ENCODE measurements around the gene TBPL2.
"Not testable (repeated sequence)": the region's sequence is repeated elsewhere in the genome, so short reads cannot be mapped to it uniquely, and the experiment has no call there.

Gene TBPL2

DNA sequence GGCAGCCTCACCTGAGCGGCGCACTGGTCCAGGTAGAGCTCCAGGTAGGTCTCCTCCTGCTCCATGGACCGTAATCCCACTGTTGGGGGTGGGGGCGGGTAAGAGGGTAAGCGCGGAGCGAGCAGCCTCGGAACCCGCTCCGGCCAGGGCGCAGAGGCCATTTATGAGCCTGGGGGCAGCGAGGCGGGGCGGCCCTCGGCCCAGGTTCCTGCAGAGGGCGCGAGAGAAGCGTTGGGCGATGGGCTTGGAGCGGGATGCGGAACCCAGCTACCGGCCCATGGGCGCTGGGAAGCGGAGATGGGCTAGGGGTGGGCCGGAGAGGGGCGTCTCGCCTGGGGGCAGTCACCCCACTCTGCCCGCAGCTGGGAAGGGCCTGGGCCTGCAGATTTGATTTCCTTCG is at the start of gene TBPL2:
Gene TBPL2, minus strand, starts transcription at position 232 of the 400 bp plus-strand sequence. Its CDS starts 167 bp downstream, at position 65.
- in situ Hi-C loops (cut with HindIII; ENCODE audit: low sequenced_read_pairs), result loop anchor here (25.0 kb wide), 1 partner anchor 222 kb away; no protein-coding TSS in a partner anchor

DNA sequence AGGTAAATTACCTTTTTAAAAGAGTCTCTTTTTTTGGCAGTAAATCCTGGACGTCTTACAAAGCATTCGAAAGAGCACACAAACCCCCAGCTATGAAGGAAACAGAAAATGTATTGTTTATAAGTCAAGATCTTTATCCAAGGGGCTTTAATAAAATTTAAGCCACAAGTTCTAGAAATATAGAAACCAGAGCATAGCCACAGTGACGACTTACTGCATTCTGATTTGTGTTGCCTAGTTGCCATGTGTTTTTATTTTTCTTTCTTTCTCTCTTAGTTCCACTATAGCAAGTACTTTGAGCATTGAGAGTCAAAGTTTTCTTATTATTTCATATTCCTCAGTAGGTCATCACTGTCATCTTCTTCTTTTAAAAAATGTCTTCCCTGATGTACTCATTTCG is 47.8 kb upstream of the TBPL2 start:
- in situ Hi-C loops (cut with HindIII; ENCODE audit: low sequenced_read_pairs), result no loop called here

DNA sequence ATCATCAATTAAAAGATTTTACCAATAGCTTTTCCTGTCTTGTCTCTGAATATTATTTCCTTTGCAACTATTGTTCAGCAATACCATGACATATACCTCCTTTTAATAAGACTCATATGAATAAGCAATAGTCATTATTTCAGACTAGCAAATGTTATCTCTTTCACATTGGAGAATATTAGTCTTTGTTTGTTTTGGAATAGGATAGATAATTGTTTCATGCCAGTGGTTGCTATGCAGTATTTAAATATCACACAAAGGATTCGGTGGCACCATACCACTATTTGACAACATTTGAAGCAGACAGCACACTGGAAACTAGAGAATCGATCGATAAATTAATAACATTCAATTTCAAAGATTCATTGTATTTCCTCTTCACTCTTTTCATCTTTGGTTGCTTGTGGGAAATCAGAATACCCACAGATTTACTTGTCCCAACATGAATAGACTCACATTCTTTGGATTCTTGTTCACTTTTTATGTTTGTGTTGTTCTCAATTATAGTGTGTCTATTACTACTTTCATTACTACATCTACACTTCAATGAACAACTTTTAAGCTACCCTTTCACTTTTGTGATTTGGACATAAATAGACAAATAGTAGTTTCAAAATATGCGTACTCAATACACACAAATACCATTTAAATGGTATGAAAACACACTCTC is 42.7 kb upstream of the TBPL2 start:
- in situ Hi-C loops (cut with HindIII; ENCODE audit: low sequenced_read_pairs), result no loop called here

DNA sequence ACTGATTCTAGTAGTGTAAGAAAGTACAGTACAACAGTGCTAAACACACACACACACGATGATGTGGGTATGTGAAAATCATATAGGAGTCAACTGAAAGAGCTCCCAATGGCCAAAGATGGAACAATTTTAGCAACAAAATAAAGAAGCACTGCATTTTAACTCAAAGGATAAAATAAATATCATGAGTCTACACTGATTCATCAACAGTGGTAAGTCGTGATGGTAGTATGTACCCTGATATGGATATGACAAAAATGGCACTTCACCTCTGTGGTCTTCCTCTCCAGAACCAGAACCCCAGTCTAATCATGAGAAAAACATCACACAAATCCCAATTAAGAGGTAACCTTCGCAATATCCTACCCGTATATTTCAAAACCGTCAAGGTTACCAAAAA is 41.4 kb upstream of the TBPL2 start:
- in situ Hi-C loops (cut with HindIII; ENCODE audit: low sequenced_read_pairs), result no loop called here

DNA sequence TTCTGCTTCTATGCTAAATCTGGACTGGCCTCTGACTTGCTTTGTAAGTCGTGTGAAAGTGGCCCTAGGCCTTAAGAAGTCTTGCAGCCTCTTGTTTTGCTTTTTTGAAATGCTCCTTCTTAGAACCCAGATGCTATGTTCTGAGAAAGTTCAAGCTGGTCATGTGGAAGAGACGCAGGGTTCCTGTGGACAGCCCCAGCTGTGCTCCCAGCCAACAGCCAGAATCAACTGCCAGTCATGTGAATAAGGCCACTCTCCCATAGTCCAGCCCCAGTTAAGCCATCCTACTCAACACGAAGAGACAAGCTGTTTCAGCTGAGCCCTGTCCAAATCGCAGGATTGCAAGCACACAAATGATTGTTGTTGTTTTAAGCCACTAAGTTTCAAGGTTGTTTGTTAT is 37.3 kb upstream of the TBPL2 start:
- in situ Hi-C loops (cut with HindIII; ENCODE audit: low sequenced_read_pairs), result no loop called here

DNA sequence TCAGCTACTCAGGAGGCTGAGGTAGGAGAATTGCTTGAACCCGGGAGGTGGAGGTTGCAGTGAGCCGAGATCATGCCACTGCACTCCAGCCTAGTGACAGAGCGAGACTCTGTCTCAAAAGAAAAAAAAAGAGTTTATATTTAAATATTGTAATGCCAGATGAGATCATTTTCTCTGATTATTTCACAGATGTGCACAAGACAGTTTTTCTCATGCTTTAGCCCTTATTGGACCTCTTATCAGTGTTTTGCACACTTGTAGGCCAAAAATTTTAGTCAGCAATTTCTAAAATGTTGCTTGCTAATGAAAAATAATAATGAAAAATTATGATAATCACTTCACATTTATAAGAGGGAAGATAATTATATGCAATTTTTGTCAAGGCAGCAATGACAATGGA is 36.0 kb upstream of the TBPL2 start:
- in situ Hi-C loops (cut with HindIII; ENCODE audit: low sequenced_read_pairs), result not testable (repeated sequence)

DNA sequence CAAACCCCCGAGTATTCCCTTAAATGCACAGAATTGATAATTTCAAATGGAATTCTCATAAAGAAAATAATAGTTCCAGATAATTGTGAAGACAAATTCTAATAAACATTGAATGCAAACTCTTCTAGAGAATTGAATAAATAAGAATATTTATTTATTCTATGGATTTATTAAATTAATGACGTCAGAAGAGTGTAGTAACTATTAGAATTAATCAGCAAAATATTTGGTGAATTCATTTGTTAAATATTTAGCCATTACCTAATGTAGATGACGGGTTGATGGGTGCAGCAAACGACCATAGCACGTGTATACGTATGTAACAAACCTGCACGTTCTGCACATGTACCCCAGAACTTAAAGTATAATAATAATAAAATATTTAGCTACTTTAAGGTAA is 33.4 kb upstream of the TBPL2 start:
- in situ Hi-C loops (cut with HindIII; ENCODE audit: low sequenced_read_pairs), result no loop called here

DNA sequence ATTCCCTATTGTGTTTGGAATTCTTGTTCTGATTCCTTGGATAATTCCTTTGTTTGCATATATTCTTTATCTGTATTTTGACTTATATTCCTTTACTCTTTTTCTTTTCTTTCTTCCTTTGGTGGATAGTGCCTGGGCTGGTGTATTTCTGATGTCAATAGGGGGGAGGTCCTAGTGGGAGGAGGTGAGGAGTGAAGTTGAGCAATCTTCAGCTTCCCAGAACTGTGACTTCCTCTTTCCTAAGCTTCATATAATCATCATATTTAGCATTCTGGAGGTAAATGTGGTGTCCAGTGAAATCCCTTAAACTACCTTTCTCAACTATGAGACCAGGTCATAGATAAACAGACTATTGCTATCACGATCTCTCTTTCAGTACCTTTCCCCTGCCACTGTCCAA is 29.6 kb upstream of the TBPL2 start:
- in situ Hi-C loops (cut with HindIII; ENCODE audit: low sequenced_read_pairs), result no loop called here

DNA sequence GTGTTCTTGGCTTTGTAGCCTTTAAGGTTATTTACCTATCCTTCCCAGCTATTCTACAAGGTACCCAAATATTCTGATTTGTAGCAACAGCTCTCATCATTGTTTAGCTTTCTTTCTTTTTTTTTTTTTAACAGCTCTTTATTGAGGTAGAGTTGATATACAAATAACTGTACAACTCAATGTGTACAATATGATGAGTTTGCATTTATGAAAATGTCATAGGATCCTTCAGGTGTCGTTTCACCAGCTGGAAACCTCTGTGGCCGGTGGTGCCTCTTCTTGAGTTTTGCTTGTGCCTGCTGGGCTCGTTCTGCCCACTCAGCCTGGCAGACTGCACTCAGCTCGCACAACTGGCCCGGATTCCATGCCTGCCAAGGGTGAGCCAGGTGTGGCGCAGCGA is 26.9 kb upstream of the TBPL2 start:
- in situ Hi-C loops (cut with HindIII; ENCODE audit: low sequenced_read_pairs), result no loop called here

DNA sequence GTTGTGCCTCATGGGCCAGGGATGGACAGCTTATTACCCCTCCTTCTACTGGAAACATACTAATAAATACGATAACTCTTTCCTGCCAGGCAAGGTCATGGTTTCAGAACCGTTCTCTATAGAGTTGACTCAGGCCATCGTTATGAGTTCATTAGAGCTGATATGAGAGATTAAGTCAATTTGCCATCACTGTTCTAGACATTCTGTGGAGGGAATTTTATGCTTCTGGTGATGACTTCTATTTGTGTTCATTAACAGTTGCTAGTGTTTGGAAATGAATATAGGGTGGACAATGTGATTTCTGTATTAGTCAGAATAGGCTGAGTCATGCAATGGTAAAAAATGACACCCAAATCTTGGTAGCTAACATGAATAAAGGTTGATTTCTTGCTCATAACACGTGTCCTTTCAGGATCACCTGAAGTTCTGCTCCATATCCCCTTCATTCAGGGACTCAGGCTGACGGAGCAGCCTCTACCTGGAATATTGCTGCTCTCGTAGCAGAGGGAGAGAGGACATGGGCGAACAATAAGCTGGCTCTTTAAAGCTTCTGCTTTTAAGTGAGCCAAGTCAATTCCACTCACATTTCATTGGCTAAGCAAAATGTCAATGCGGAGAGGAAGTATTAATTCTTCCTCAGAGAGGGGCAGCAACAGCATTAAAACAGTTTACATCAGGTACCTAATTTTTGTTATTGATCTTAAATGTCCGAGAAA is 18.5 kb upstream of the TBPL2 start:
- in situ Hi-C loops (cut with HindIII; ENCODE audit: low sequenced_read_pairs), result no loop called here

DNA sequence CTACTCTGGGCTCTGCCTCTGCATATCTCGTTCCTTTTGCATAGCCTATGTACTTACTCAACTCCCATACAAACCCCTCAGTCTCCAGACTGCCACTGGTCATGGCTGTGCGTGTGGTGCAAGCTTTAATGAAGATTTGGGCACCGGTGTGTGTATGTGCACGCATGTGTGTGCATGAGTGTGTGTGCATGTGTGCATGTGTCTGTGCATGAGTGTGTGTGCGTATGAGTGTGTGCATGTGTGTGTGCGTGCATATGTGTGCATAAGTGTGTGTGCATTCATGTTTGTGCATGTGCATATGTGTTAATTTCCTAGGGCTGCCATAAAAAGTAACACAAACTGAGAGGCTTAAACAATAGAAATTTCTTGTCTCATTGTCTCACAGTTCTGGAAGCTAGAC is 17.1 kb upstream of the TBPL2 start:
- in situ Hi-C loops (cut with HindIII; ENCODE audit: low sequenced_read_pairs), result no loop called here

DNA sequence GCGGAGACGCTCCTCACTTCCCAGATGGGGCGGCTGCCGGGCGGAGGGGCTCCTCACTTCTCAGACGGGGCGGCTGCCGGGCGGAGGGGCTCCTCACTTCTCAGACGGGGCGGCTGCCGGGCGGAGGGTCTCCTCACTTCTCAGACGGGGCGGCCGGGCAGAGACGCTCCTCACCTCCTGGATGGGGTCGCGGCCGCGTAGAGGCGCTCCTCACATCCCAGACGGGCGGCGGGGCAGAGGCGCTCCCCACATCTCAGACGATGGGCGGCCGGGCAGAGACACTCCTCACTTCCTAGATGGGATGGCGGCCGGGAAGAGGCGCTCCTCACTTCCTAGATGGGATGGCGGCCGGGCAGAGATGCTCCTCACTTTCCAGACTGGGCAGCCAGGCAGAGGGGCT is 16.0 kb upstream of the TBPL2 start:
- in situ Hi-C loops (cut with HindIII; ENCODE audit: low sequenced_read_pairs), result not testable (repeated sequence)

DNA sequence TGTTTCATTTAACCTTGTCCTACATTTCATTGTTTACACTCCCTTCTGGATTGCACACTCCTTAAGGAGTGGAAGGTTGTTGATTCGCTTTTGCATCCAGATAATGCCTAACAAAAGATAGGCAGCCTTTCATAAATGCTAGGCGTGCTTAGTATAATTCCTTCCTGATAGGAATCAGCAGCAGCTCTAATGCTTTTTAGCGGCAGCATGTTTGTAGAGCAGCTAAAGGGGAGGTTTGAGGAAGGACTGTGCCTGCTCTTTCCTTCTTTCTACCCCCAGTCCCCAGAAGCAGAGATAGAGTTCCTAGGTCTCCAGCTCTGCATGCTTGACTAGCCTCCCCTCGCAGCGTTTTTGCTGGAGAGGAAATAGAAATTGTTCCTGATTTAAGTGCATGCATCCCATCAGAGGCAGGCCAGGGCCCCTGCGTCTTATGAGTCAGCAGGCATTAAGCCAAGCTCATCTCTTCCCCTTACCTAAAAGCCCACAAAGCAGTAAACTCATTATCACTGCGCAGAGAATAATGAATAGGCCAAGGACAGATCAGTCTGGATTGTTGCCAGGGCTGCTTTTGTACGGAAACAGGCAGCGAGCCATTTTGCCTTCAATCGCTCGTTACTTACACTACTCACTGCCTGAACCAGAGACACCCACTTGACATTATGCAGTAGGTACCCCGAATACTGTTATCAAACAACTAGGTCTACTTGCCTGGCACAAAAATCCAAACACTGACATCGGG is 14.0 kb upstream of the TBPL2 start:
- in situ Hi-C loops (cut with HindIII; ENCODE audit: low sequenced_read_pairs), result no loop called here

DNA sequence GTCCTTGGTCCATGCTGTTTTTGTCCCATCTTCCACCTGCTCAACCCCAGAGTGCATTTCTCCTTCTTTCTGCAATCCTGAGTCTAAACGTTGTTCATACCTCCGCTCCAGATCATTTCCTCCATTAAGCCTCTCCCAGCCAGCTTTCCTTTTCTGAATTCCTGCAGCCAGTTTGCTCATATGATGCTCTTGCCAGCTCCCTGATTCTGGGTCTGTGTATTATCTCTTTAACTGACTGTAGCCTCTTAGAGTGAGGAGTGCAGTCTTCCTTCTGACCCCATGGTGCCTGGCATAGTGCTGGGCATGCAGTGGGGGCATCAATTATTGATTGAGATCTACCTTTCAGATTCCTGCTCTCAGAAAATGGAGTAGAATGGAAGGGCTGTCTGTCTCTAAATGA is 11.5 kb upstream of the TBPL2 start:
- in situ Hi-C loops (cut with HindIII; ENCODE audit: low sequenced_read_pairs), result no loop called here

DNA sequence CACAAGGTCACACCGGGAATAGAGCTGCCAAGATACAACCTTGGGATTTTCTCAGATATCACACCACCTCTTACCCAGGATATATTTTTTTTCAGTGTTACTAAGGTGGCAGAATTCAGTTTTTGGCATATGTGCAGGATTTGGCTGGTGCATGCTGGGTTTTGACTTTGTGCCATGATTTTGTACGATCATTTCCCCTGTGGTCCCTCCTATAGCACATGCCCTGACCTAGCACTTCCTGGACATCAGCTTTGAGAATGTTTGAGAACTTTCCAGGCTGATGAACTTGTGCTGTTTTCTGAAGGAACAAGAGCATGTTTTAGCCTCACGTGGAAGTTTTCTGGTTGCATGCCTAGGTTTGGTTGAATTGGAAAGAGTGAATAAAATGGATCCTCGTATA is 11.0 kb upstream of the TBPL2 start:
- in situ Hi-C loops (cut with HindIII; ENCODE audit: low sequenced_read_pairs), result no loop called here

DNA sequence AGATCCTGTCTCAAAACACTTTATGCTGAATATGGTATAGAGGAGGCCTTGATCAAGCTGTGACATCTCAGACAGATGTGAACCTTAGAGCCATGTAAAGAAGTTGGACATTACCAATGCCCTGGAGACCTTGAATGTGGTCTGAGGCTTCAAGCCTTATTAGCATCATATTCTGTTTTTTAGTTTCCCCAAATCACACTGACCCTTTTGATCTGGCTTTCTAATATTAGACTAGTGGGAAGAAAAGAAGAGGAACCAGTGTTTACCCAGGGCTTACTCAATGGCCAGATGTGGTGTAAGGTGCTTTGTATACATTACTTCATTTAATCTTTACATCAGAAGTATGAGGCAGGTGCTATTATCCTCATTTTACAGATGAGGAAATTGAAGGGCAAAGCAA is 10.6 kb upstream of the TBPL2 start:
- in situ Hi-C loops (cut with HindIII; ENCODE audit: low sequenced_read_pairs), result no loop called here

DNA sequence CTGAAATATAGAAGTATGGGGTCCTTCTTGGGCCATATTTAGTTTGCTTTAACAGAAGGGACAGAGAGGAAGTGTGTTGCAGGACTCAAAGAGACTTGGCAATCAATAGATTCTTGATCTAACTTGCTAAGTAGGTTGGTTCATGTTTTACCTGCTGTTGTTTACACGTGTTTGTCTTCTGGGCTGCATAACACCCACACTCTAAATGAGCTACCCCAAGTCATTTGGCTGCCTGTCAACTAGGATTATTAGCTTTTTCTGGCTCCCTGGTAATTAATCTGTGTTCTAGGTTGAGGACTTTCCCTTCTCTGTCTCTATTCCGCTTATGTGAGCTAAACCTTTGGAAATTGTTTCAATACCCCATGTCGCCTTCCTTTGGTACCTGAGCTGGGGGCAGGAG is 10.1 kb upstream of the TBPL2 start:
- in situ Hi-C loops (cut with HindIII; ENCODE audit: low sequenced_read_pairs), result no loop called here

DNA sequence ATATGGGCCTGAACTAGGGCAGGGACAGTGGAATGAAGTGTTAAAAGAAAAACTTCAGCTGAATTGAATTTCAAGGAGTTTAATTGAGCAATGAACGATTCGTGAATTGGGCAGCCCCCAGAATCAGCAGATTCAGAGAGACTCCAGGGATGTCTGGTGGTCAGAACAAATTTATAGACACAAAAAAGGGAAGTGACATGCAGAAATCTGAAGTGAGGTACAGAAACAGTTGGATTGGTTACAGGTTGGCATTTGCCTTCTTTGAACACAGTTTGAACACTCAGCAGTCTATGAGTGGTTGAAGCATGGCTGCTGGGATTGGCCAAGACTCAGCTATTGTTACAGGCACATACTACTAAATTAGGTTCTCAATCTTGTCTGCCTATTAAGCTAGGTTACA is 9.7 kb upstream of the TBPL2 start:
- in situ Hi-C loops (cut with HindIII; ENCODE audit: low sequenced_read_pairs), result no loop called here

DNA sequence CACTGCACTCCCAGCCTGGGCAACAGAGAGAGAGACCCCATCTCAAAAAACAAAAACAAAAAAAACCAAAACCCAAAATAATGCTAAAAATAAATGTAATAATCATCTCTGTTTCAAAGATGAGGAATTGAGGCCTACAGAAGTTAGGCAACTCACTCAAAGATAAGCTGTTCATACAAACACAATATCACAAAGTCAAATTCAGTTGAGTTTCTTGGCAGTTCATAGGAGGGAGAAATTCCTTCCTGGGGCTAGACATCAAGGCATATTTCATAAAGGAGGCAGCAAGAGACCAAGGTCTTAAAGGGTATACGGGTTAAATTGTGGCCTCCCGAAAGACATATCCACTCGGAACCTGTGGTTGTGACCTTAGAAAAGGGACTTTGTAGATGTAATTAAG is 8.7 kb upstream of the TBPL2 start:
- in situ Hi-C loops (cut with HindIII; ENCODE audit: low sequenced_read_pairs), result loop anchor here (25.0 kb wide), 1 partner anchor 213 kb away; no protein-coding TSS in a partner anchor

DNA sequence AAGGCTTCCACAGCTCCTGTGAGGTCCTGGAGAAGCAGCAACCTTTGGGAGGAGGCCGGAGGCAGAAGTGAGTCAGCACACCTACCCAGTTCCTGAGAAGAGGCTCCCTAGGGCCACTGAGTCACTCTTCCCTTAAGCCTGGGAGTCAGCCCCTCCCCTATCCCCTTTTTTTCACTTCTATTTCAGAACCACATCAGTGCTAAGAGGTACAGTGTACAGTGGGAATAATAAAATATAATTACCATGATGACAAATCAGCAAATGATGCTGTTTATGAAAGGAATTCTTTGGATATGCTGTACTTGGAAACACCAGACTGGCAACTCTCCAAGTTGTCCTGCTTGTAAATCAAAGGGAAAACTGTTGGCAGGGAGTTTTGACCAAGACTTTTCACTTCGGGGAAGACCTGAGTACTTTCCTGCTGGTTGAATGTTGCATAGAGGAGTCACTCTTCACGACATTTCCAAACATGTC is 7.8 kb upstream of the TBPL2 start:
- in situ Hi-C loops (cut with HindIII; ENCODE audit: low sequenced_read_pairs), result loop anchor here (25.0 kb wide), 1 partner anchor 214 kb away; no protein-coding TSS in a partner anchor

DNA sequence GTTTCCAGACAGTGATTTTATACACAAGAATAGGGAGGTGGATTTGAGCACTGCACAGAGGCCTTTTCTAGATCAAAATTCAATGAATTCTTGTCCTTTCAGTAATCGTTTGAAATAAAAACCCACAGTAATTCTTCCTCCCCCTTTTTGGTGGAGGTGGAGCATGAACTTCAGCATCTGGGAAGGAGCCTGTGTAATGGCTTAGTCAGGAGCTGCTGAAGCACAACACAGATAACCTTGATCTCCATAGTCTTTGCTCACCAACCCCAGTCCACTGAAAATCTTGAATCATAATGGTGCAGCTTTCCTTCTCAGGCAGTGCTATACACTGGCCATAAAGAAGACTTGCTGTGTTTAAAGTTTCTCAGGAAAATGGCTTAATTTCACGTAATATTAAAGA is 6.4 kb upstream of the TBPL2 start:
- in situ Hi-C loops (cut with HindIII; ENCODE audit: low sequenced_read_pairs), result loop anchor here (25.0 kb wide), 1 partner anchor 215 kb away; no protein-coding TSS in a partner anchor
